ENCODE results near the gene PTDSS2. TPM values are rescaled to one million over a fixed set of nuclear protein-coding genes. Genes with fewer than 3 reads are reported as not detected.

Gene PTDSS2
- total RNA-seq, 6 experiments from 2014 or later: 8.4 to 21.9 (median 11.4) TPM

GRCh38 chr11:491358-491757, 41.3 kb downstream of the PTDSS2 start:
- intact Hi-C loops (cut with DNase I): no loop called here
- no peak overlapping the region for H3K27ac ChIP-seq
- DNase-seq (no peak), ATAC-seq (no peak)
- 100% methylated on average over 1 of the region's 7 CpGs for WGBS (ENCODE audit: insufficient coverage, low coverage, low lambda C conversion rate, missing lambda C conversion rate)
- no peaks in the 10 kb centered on the region for H3K9me3 ChIP-seq
- H3K27me3 ChIP-seq: no peaks in the 10 kb centered on the region
- TF ChIP-seq POLR2A (IDR thresholded peaks at IDR 0.05): no peak
- TF ChIP-seq, protein P1, sequence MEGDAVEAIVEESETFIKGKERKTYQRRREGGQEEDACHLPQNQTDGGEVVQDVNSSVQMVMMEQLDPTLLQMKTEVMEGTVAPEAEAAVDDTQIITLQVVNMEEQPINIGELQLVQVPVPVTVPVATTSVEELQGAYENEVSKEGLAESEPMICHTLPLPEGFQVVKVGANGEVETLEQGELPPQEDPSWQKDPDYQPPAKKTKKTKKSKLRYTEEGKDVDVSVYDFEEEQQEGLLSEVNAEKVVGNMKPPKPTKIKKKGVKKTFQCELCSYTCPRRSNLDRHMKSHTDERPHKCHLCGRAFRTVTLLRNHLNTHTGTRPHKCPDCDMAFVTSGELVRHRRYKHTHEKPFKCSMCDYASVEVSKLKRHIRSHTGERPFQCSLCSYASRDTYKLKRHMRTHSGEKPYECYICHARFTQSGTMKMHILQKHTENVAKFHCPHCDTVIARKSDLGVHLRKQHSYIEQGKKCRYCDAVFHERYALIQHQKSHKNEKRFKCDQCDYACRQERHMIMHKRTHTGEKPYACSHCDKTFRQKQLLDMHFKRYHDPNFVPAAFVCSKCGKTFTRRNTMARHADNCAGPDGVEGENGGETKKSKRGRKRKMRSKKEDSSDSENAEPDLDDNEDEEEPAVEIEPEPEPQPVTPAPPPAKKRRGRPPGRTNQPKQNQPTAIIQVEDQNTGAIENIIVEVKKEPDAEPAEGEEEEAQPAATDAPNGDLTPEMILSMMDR (IDR thresholded peaks at IDR 0.05): no peak
- no peaks in the 10 kb centered on the region for H3K4me1 ChIP-seq
- H3K36me3 ChIP-seq: peaks cover 0 to 18% (median 8%) of the 10 kb centered on the region in 4 donors
- no peak overlapping the region for H3K4me3 ChIP-seq

DNA sequence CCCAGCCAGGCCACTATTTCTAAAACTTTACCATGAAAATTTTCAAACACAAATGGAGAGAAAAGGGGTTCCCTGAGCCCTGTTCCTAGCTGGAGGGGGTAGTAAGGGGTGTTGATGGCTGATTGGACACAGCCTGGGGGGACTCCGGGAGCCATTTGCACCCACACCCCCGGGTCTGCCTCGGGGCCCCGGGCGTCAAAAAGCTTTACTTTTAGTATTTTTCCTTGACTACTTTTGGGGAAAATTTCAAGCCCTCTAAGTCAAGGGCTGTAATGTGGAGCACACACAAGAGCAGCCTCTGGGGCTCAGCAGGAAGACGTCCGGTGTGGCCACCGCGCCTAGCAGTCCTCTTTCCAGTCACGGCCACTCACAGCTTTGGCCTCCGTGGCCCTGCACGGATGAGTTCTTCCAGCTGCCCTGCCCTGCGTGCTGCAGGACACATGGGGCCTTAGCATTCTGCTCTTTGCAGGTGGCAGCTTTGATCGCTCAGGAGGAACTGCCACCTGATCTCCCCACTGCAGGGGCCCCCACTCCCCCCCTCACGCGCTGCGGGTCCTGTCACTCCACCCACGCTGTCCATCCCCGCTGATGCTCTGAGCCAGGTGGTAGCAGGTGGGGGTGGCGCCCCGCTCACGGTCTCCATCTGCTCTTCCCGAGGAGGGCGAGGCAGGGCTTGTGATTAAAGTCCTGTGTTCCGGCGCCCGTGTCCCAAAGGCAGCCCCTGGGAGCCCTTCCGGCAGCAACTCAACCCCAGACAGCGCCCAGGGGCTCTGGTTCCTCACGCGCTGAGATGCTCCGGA, 42.5 kb downstream of the PTDSS2 start:
- Histone ChIP-seq H3K9me3 (no peaks in the 10 kb centered on the region), H3K4me1 (no peaks in the 10 kb centered on the region), H3K27ac (no peak overlapping the region), H3K4me3 (no peak overlapping the region), H3K36me3 (peaks cover 0 to 19% (median 8%) of the 10 kb centered on the region in 4 donors), H3K27me3 (no peaks in the 10 kb centered on the region)
- DNase-seq (no peak), ATAC-seq (no peak)
- TF ChIP-seq POLR2A (IDR thresholded peaks at IDR 0.05): no peak
- TF ChIP-seq, protein P1 (IDR thresholded peaks at IDR 0.05): no peak
- intact Hi-C loops (cut with DNase I): no loop called here
- 95% methylated on average over 15 of the region's 32 CpGs for WGBS (ENCODE audit: insufficient coverage, low coverage, low lambda C conversion rate, missing lambda C conversion rate)

- WGBS (ENCODE audit: insufficient coverage, low coverage, low lambda C conversion rate, missing lambda C conversion rate): 77% methylated on average over 6 of the region's 37 CpGs
- intact Hi-C loops (cut with DNase I): no loop called here
- Histone ChIP-seq H3K4me1 (no peaks in the 10 kb centered on the region), H3K27me3 (no peaks in the 10 kb centered on the region), H3K4me3 (no peak overlapping the region), H3K27ac (no peak overlapping the region), H3K9me3 (no peaks in the 10 kb centered on the region), H3K36me3 (peaks cover under 1 to 42% (median 27%) of the 10 kb centered on the region in 4 donors)
- DNase-seq (no peak), ATAC-seq (peak in 1 of 4 donors; percentile 5)
- TF ChIP-seq POLR2A (IDR thresholded peaks at IDR 0.05): no peak
- TF ChIP-seq, protein P1 (IDR thresholded peaks at IDR 0.05): no peak
These were observed 44.9 kb downstream of the PTDSS2 start for GRCh38 chr11:494761-495536.

GRCh38 chr11:495537-495931, 45.5 kb downstream of the PTDSS2 start:
- no peaks in the 10 kb centered on the region for H3K4me1 ChIP-seq
- 37% methylated on average over 2 of the region's 10 CpGs for WGBS (ENCODE audit: insufficient coverage, low coverage, low lambda C conversion rate, missing lambda C conversion rate)
- TF ChIP-seq, protein P1 (IDR thresholded peaks at IDR 0.05): no peak
- no peak for TF ChIP-seq POLR2A (IDR thresholded peaks at IDR 0.05)
- H3K27me3 ChIP-seq: no peaks in the 10 kb centered on the region
- no peaks in the 10 kb centered on the region for H3K9me3 ChIP-seq
- H3K27ac ChIP-seq: no peak overlapping the region
- DNase-seq: no peak
- intact Hi-C loops (cut with DNase I): no loop called here
- peak in 1 of 4 donors; percentile 10 for ATAC-seq
- H3K36me3 ChIP-seq: peaks cover 7 to 48% (median 32%) of the 10 kb centered on the region in 4 donors
- no peak overlapping the region for H3K4me3 ChIP-seq

All from right lobe of liver (tissue), 6 donors.